GM10266 (cell line): Measurements from ENCODE around the gene SUPT3H.

Experiments
- DNase-seq: peaks from one replicate; pipeline ENCODE4 v3.0.0; 2012; ENCODE audit errors: extremely low spot score
- TF ChIP-seq, protein P1 (sequence below): IDR thresholded peaks from 2 replicates; pipeline ENCODE4 v1.5.1; 2012; ENCODE audit warnings: mild to moderate bottlenecking, low read depth; ENCODE audit not compliant: control insufficient read depth, insufficient read depth; ENCODE audit errors: missing control alignments

Gene SUPT3H

GRCh38 chr6:45326698-45327417 lies 50.9 kb downstream of the SUPT3H start:
- no peak for DNase-seq
- TF ChIP-seq, protein P1, sequence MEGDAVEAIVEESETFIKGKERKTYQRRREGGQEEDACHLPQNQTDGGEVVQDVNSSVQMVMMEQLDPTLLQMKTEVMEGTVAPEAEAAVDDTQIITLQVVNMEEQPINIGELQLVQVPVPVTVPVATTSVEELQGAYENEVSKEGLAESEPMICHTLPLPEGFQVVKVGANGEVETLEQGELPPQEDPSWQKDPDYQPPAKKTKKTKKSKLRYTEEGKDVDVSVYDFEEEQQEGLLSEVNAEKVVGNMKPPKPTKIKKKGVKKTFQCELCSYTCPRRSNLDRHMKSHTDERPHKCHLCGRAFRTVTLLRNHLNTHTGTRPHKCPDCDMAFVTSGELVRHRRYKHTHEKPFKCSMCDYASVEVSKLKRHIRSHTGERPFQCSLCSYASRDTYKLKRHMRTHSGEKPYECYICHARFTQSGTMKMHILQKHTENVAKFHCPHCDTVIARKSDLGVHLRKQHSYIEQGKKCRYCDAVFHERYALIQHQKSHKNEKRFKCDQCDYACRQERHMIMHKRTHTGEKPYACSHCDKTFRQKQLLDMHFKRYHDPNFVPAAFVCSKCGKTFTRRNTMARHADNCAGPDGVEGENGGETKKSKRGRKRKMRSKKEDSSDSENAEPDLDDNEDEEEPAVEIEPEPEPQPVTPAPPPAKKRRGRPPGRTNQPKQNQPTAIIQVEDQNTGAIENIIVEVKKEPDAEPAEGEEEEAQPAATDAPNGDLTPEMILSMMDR: no peak

- DNase-seq: no peak
- TF ChIP-seq, protein P1: no peak
Measured at GRCh38 chr6:45323656-45324224, 54.0 kb downstream of the SUPT3H start.

DNA sequence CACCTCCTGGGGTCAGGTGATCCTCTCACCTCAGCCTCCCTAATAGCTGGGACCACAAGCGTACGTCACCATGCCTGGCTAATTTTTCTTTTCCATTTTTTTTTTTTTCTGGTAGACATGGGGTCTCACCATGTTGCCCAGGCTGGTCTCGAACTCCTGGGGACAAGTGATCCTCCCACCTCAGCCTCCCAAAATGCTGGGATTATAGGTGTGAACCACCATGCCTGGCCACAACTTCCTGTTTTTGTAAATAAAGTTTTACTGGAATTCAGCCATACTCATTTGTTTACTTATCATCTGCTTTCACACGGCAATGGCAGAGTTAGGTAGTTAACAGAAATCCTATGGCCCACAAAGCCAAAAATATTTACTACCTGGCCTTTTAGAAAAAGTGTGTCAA lies 57.4 kb downstream of the SUPT3H start:
- DNase-seq: no peak
- TF ChIP-seq, protein P1: no peak

DNA sequence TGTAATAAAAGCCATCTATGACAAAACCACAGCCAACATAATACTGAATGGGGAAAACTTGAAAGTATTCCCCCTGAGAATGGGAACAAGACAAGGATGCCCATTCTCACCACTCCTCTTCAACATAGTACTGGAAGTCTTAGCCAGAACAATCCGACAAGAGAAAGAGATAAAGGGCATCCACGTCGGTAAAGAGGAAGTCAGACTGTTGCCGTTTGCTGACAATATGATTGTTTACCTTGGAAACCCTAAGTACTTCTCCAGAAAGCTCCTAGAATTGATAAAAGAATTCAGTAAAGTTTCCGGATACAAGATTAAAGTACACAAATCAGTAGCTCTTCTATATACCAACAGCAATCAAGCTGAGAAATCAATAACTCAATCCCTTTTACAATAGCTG lies 63.6 kb downstream of the SUPT3H start:
- no peak for DNase-seq
- TF ChIP-seq, protein P1: no peak

DNA sequence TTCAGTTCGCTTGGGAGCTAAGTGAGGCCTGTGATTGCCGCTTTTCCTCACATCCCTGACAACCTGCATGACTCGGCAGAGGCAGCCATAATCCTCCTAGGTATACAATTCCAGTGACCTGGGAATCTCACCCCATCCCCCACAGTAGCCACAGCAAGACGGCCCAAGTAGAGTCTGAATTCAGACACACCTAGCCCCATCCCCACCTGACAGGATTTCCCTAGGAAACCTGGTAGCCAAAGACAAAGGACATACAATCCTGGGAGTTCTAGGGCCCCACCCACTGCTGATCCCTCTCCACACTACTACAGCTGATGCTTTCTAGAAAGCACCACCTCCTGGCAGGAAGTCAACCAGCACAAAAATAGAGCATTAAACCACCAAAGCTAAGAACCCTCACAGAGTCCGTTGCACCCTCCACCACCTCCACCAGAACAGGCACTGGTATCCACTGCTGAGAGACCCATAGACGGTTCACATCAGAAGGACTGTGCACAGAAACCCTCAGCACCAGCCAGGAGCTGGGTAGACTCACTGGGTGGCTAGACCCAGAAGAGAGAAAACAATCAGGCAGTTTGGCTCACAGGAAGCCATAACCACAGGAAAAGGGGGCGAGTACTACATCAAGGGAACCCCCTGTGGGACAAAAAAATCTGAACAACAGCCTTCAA lies 67.5 kb downstream of the SUPT3H start:
- DNase-seq: no peak
- TF ChIP-seq, protein P1: no peak

DNA sequence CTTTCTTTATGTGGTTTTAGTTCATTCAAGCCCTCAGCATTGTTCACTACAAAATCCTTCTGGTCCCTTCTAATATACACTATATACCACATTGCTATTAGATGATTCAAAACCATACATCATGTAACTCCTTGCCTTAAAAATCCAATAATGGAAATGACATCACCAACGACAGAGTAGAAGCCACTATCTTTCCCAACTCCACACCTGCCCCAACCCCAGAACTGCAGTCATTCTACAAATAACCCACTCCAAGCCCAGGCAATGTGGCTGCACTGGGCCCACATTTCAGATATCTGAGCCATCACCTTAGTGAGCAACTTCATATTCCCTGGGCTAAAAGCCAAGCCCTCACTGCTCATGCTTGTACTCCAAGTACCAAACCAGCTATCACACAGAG lies 72.2 kb downstream of the SUPT3H start:
- no peak for DNase-seq
- TF ChIP-seq, protein P1: no peak

GRCh38 chr6:45302832-45303231 lies 74.9 kb downstream of the SUPT3H start:
- TF ChIP-seq, protein P1: no peak
- no peak for DNase-seq
